Stimulated activated CD4-positive, alpha-beta T cell treated with anti-CD3 and anti-CD28 coated beads, Interleukin-1b, Interleukin-23, amount 100 ng/mL, for 24 hours (primary cell): Measurements from ENCODE around the gene LRRC36.
A peak's percentile ranks its signal among the peaks of the same experiment; 100 is the strongest.

Source experiments
- DNase-seq, 4 experiments: peaks; one replicate each; pipeline ENCODE4 v3.0.0-alpha.2; 2020; ENCODE audit warnings: low read depth in 4 of 4, low spot score in 1 of 4

The LRRC36 gene

DNA sequence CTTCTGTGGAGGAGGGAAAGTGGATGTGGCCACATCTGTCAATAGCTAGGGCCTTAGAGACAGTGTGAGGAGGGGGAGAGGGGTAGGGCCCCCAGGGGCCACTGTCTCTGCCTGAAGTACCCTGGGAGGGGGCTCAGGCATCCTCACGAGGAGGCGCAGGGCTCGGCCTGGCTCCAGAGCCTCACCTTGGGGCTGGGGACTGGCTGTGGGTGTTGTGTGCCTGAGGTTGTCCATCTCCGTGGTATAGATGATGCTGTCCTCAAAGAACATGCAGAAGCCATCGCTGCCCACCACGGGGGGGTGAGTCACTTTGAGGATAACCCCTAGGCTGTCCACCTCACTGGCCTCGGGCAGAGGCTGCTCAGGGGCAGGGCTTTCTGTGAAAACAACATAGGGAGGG is 35.2 kb upstream of the LRRC36 start:
- DNase-seq, result no peak

DNA sequence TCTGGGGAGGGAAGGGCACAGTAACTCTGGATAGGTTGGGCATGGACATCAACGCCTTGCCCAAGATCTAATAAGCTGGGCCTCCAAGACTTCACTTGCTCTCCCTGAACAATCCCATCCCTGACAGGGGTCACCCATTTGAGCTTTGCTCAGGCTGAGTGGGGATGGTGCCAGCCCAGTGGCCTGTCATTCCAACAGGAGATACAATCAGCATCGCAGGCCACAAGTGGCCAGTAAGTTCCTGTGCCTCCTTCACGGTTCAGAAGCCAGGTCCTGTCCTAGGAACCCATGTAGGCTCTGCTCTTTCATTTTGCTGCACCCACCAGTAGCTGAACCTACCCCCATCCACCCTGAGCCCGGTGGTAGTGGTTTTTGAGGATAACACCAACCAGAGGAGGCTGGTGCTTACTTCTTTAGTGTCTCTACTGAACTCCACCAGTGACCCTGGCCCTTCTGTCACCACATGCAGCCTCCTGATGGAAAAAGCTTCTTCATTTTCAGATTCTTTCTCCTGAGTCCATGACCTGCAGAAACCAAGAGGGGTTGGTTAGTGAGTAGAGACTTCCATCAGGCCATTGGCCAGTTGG is 32.4 kb upstream of the LRRC36 start:
- DNase-seq, result no peak

DNA sequence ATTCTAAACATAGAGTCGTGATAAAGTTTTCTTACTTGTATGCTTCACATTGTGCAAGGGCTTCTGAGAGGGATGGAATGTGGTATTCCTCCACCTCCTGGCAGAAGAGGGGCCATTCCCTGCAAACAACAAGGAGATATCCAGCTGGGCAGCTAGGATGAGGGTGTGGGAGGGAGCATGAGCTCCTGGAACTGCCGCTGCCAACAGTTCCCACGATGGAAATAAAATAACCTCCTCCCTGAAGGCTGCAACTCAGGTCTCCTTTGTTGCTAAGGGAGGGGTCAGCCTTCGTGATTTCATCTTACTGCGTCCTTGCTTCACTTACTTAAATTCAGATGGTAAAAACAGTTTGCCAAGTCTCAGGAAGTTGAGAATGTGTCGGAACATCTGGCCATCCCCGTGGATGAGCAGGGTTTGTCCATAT is 31.7 kb upstream of the LRRC36 start:
- no peak for DNase-seq

DNA sequence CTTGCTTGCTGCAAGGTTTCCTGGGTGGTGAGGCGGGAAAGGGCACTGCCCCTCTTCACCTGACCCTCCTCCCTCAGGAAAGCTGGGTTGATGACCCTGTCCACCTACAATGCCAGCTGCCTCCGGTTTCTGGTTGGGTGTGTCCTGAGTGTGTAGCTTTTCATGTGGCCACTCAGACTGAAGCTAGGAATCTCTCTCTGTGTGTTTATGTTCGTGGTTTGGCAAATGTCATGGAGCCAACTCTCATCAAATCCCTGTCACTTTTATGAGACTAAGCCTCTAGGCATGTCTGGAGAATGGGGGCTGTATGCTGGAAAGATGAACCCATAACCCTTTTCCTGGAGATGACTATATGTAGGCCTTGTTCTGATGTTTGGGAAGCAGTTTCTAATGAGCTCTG is 30.2 kb upstream of the LRRC36 start:
- no peak for DNase-seq

DNA sequence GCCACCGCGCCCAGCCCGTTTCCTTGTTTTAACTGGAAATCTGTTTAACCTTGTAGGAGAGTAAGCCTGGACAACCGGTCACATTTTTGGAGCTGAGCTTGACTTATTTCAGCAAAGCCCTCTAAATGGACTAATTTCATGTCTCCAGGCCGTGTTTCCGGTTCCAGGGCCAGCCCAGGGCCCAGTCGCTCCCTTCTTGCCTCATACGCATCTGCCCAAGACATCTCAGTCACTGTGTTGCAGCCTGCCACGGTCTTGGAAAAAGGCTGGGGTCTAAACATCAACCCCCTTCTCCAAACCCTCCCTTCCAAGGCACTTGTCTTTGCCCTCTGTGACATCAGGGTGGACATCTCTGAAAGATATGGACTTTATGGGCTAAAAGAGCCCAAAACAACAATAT is 28.3 kb upstream of the LRRC36 start:
- DNase-seq, result no peak

DNA sequence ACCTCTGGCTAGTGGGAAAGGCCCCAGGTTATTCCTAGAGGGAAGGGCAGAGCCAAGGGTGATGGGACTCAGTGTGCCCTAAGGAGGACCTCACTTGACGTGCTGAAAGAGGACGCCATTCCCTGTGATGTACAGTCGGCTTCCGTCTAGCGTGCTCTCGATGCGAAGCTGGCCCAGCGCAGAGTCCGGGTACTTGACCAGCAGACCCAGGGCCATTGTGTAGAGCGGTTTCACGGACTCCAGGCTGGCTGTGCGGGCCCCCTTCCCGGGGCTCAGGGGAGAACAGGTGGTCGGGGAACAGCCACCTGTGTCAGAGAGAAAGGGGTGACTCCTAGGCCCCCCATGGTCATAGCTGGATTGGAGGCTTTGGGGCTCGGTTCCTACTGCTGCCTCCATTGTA is 27.3 kb upstream of the LRRC36 start:
- no peak for DNase-seq

DNA sequence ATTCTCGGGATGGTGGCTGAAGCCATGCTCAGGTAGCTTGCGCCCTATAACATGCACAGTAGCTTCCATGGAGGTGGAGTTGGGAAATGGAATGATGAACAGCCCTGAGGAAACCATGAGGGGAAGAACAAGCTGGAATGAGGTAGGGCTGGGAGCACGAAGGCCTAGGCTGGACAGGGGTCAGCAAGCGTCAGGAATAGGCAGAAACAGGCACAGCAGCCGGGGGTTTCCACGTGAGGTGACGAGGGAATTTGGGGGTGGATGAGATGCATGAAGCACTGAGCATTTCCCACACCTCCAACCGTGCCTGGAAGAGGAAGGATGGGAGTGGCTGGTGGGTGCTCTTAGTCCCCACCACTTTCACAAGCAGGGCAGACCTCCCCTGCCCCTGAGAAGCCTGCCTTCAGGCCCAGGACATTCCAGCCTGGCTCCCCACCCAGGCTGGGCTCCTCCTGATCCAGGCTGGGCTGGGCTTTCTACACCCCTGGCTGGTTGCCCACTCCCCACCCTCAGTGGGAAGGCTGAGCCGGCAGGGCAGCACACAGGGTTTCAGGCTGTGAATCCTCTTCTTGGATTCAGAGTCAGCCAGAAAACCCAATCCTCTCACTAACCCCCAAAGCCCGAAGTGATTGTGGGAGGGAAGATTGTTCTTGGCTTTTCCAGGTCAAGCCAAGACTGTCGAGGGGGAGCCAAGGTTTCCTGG is 25.4 kb upstream of the LRRC36 start:
- no peak for DNase-seq

DNA sequence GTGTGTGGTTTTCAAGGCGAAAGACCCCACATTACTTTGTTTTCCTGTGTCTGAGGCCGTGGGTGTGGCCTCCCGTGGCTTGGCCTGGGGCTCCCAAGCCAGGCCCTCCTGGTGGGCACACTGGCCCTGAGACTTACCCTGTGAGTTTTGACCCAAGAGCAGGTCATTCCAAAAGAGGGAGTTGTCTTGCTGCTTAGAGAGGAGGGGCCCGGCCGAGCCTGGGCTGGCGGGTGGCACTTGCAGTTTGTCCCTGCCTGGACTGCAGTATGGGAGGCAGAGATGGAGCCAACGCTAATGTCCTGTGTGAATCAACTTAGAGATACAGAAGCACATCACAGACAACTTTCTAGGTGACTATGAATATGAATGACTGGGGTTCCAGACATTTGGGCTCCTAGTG is 24.5 kb upstream of the LRRC36 start:
- DNase-seq, result no peak

DNA sequence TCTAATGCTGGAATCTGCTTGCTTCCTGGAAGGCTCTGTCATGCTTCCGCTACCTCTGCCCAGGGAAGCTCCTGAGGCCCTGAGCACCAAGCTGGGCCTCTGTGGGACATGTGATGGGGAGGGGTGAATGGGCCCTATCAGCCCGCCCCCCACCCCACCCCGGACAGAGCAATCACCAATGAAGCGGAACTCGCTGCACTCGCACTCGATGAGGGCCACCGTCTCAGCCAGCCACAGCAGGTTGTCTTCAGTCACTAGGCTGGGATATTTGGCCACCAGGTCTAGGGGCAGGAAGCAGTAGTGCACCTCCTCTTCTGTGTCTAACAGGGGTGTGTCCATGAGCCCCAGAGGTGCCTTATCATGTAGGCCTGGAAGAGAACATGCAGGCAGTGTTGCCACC is 23.6 kb upstream of the LRRC36 start:
- DNase-seq, result no peak

DNA sequence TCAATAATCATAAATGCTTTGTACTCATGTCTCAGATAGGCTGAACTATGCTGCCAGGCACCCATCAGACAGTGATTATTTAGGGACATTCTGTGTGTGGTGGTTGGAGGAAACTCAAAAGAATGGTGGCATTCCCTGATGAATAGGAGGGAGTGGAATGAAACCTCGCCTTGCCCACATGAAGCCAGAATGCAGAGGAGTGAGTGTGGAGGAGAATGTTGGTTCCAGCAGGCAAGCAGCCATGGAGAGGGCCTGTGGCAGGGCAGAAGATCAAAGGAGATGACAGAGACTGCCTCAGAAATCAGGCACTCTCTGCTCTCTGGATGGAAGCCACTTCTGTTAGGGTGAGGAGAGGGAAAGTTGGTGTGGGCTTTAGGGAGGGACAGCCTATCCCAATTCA is 22.6 kb upstream of the LRRC36 start:
- no peak for DNase-seq

DNA sequence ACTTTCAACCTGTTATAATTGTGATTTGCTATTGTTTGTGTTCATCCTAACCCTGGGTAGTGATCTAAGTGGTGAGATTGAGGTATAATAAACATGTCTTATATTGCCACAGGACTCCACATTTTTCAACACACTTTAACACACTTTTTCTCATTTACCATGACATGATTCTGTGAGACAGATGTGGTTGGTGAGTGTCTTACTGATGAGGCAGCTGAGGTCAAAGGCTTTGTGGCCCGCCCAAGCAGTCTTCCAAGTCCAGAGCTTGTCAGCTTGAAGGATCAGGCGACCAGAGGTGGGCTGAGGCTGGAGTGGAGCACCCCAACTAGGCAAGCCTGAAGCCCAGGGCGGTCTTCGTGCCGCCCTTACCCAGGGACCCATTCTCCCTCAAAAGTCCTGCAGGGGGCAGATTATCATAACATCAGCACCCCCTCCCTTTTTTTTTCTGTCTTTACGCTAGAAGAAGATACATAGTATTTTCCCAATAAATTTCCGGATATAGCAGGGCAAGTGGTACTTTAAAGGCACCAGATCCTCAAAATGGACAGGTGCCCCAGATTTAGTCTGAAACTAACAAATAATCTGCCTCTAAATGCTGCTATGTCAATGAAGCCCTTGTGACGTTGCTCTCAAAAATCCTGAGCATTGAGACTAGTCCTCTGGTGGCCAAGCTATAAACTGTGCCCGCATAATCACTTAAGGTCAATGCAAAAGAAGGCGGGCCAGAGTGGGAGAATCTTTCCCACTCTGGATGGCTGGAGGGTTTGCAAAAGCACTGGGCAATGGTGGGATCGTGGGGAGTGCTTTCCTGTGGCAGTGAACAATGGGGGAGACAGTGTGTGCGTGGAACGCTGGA is 21.2 kb upstream of the LRRC36 start:
- DNase-seq, result no peak

DNA sequence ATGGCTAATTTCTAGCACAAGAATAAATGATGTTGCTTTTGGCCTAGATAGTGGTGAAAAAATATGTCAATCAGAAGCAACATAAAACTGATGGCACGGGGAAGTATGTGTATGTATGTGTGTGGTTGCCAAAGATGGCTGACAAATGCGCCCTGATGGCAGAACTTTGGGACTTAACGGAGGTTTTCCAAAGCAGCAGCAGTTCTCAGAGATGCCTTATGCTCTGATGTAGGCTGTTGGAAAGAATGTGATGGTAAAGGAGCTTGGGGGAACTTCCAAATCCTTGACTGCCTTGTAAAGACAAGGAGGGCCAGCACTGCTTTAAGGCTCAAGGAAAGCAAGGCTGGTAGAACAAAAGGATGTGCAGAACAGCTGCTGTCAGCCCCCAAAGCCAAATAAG is 16.1 kb upstream of the LRRC36 start:
- DNase-seq, result no peak

DNA sequence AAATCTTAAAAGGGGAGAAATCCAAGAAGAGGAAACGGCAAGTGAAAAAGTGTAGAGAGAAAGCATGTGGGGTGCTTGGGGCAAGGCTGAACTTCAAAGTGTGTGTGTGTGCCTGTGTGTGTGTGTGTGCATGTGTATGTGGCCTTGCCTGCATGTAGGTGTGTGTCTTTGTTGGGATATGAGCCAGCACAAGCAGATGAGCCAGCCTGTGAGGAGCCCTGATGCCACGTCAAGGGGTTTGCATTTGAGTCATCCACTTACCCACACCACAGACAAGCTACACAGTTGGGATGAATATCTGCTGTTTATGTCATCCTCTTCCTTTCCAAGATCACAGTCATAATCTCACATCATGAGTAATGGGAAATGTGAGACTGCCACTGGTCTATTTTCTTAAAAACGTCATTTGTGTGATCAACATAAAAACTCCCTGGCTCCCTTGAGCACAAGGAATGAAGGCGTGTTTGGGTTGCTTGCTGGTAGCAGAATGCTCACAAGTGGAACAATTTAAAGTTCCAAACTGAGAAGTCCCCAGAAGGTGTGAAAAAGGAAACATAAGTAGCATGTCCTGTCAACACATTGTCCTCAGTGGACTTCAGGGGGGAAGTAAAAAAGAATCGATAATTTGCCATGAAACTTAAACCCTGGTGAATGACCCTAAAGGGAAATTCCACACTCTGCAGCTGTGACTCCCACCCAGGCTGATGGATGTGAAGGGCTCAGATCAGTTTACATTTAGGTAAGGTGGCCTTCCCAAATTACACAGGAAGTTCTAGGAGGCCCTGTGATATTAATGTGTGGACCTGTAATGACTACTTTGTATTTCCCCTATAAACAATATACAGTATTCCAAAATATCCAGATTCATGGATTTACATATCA is 14.8 kb upstream of the LRRC36 start:
- peak; percentile 60 to 86 (median 72) for DNase-seq

DNA sequence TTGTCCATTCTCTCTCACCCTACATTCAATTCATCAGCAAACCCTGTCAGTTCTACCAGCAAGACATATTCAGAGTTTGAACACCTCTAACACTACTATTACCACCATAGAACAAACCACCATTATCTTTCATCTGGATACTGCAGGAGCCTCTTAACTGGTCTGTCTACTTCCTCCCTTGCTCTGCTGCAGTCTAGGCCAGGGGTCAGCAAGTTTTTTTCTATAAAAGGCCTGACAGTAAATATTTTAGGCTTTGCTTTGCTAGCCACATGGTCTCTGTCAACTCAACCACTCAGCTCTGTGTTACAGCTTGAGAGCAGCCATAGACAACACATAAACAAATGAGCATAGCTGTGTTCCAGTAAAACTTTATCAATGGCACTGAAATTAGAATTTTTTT is 13.9 kb upstream of the LRRC36 start:
- no peak for DNase-seq

DNA sequence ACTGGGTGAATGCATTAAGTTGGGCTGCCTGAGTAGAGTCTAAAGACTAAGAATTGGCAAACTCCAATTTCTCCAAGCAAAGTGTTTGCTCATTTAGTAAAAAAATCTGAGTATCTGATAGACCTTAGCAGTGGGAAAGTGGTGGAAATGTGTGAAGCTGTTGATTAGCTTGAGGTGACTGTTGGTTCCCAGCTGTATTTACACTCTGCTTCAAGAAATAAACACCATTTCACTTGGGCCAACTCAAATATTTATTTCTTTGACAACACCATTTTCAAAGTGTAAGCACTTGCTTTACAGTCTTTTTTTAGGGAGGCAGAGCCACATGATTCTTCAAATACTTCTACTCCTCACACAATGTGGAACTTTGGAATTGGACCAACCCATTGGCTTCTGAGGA is 8.8 kb upstream of the LRRC36 start:
- no peak for DNase-seq

DNA sequence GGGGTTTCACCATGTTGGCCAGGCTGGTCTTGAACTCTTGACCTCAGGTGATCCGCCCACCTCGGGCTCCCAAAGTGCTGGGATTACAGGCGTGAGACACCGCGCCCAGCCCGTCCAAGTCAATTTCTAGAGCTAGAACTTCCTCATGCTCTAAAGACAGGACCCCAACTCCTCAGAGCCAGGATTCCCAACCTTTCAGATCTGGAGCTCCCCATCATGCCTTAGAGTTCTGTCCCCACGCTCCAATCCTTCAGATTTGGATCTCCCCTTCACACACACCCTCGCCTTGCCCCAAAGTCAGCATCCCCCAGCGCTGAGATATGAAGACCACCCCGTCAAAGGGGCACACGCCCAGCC is 522 bp upstream of the LRRC36 start:
- no peak for DNase-seq

DNA sequence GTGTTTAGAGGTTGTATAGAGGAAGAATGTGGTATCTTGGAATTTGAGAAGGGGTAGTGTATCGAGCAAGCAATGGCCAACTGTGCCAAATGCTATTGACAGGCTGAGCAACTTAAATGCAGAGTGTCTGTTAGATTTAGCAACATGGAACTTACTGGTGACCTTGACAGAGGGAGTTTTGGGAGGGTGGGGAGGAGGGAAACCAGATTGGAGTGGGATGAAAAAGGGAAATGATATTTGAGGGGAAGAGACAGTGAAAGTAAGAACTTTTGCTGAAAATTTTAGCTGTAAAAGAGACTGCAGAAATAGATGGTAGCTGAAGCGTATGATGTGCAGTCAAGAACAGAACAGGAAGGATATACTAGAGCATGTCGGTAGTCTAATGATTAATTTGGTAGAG is 1.1 kb downstream of the LRRC36 start:
- no peak for DNase-seq

DNA sequence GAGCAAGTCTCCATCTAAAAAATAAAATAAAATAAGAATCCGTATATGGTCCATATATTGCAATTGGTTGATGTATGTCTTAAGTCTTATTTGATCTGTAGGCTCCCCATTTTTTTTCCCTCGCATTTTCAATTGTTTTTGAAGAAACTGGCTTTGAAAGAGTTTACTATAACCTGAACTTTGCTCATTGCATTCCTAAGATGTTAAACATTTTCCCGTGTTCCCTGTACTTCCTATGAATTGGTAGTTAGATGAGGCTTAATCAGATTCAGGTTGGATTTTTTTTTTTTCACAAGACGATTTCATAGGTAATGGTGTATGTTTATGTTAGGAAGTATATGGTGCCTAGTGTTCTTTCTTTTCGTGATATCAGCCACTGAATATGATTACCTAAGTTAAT is 3.3 kb downstream of the LRRC36 start:
- DNase-seq, result no peak

DNA sequence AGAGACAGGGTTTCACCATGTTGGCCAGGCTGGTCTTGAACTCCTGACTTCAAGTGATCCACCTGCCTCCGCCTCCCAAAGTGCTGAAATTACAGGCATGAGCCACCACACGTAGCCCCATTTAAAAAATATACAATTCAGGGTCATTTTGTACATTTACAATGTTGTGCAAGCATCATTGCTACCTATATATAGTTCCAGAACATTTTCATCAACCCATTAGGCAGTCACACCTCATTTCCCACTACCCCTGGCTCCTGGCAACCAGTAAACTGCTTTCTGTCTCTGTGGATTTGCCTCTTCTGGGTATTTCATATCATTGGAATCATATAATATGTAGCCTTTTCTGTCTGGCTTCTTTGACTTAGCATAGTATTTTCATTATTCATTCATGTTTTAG is 6.7 kb downstream of the LRRC36 start:
- no peak for DNase-seq

DNA sequence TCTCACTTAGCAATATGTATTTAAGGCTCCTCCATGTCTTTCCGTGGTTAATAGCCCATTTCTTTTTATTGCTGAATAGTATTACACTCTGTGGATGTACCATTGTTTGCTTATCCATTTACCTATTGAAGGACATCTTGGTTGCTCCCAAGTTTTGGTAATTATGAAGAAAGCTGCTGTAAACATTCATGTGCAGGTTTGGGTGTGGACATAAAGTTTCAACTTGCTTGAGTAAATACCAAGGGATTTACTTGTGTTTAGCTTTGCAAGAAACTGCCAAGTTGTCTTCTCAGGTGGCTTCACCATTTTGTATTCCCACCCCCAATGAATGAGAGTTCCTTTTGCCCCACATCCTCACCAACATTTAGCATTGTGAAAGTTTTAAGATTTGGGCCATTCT is 9.5 kb downstream of the LRRC36 start:
- DNase-seq, result no peak

DNA sequence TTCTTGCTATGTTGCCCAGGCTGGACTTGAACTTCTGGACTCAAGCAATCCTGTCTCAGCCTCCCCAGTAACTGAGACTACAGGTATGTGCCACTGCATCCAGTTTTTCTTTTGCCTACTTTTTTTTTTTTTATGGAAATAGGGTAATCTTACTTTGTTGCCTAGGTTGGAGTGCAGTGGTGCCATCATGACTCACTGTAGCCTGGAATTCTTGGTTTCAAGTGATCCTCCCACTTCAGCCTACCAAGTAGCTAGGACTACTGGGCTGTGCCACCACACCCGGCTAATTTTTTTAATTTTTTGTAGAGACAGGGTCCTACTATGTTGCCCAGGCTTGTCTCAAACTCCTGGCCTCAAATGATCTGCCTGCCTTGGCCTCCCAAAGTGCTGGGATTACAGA is 10.0 kb downstream of the LRRC36 start:
- DNase-seq, result no peak

DNA sequence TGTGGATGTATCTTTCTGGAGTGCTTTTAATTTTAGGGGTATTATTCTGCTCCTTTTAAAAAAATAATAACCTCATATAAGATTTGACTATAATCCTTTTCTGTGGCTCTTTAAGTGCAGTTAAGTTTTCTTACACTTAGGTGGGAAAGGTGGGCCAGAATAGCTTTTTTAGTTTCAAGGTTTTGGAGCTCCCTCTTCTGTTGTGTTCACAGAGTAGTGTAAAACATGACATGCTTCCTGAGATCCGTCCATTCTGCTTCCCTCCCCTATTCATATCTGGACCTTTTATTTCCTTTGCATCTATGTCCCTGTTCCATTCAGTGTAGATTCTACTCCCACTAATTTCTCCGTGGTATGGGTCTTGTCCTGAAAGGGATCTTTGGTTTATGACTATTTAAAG is 12.8 kb downstream of the LRRC36 start:
- DNase-seq, result no peak
